Globus pallidus (tissue), 1 donor: ENCODE data around the gene SHANK2.

Experiments used
- DNase-seq: peaks from one replicate; pipeline ENCODE4 v3.0.0-alpha.2; 2015; ENCODE audit warnings: low spot score

The SHANK2 gene

GRCh38 chr11:71252269-71252769 lies at the start of gene SHANK2:
Gene SHANK2 (minus strand): TSS chr11:71252577. CDS start chr11:71147326, 105,251 bp downstream.
- no peak for DNase-seq

GRCh38 chr11:71301858-71302533 lies 49.6 kb upstream of the SHANK2 start:
- no peak for DNase-seq

DNA sequence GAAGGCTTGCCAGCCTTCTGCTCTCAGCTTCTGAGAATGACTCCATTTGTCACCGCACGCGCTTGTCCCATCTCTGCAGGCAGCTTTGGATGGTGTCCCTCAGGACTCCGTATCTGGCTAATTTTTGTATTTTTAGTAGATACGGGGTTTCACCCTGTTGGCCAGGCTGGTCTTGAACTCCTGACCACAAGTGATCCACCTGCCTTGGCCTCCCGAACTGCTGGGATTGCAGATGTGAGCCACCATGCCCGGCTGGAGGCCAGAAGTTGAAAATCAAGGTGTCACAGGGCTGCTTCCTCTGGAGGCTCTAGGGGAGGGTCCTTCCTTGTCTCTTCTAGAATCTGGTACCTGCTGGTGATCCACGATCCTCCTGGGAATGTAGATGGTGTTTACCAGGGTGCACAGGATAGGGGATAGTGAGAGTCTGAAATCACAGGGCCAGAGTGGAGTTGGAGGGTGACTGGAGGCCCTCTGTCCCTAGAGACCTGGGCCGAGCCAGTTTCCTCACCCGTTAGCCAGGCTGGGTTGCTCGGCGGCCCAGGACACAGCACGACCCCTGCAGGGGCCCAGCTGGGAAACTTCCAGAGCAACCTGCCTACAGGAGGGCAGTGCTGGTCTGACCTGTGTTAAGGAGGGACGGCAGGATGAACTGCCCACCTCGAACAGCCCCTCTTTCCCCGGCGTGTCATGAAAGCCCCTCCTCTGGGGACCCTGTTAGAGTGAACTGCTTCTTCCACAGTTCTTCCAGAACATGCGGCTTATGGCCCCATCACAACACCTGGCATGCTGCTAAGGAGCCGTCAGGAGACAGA lies 48.9 kb upstream of the SHANK2 start:
- DNase-seq = no peak

DNA sequence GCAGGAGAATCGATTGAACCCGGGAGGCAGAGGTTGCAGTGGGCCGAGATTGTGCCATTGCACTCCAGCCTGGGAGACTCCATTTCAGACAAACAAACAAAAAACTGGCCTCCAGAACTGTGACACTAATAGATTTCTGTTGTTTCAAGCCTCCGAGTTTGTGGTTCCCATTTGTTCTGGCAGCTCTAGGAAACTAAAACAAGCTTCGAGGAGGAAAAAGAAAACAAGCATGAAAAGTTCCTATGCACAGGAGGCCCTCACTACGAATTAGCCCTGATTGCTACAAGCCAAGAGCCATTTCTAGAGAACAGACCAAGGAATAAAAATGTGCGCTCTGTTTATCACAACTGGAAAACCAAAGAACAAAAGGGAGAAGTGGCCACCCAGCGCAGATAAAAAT lies 47.8 kb upstream of the SHANK2 start:
- no peak for DNase-seq

- DNase-seq = no peak
Measured at GRCh38 chr11:71298761-71299181, 46.4 kb upstream of the SHANK2 start.

- no peak for DNase-seq
Measured at GRCh38 chr11:71298016-71298550, 45.7 kb upstream of the SHANK2 start.

GRCh38 chr11:71294846-71295600 lies 42.6 kb upstream of the SHANK2 start:
- no peak for DNase-seq

GRCh38 chr11:71293961-71294782 lies 41.8 kb upstream of the SHANK2 start:
- DNase-seq = no peak

DNA sequence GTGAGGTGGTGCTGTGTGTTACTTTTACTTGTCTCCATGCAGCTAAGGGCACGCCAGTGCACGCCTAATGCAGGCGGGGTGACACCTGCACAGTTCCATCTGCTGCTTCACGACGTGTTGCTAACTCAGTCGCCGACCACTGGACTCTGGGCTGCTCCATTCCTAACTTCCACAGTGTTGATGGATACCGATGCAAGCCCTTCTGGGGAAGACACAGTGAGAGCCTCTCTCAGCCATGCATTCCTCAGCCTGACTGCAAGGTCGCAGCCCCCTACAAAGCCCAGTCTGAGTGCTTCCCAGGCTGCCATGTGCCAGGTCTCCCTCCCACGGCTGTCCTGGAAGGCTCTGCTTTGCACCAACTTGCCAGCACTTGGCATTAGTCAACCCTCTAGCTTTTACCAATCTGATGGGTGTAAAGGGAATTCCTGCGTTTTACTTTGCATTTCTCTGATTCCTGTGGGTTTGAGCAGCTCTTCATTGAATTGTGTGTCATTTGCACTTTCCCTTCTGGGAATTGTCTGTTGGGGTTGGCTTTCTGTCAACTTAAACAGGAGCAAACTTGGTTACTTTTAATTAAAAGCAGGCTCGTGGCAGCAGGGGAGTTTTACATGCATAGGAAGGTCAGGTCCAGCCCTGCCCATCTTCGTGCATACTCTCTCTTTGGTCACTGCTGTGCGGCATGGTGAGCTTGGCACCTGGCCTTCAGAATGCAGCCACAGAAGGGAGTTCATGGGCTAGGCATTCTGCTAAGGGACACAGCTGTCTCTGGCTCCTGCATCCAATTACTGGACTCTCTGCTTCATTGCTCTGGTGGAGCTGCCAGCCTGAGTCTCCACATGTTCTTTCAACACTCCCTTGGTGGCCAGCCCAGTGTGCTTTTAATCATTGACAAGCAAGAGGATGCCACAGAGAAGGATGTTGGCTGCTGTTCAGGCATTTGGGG lies 34.6 kb upstream of the SHANK2 start:
- peak; percentile 49 for DNase-seq

GRCh38 chr11:71285111-71285510 lies 32.7 kb upstream of the SHANK2 start:
- no peak for DNase-seq

- no peak for DNase-seq
Measured at GRCh38 chr11:71284525-71285092, 32.2 kb upstream of the SHANK2 start.

DNA sequence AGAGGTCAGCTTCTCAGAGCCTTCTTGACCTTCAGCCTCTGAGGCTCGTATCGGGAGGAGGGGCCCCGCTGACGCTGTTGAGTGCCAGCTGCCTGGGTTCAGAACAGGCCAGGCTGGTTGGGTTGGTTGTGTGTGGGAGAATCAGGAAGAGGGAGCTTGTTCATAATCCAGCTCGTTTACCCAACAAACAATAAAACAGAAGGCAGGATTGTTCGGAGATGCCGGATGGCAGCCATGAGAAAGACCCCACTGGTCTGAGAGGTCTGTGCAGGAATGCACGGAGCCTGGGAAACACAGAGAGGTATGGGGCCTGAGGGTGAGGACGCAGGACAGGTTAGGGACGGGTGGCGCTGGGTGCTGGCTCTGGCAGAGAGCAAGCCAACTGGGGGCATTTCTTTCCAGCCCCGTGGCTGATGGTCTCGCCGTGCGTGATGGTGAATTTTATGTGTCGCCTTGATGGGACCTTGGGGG lies 31.6 kb upstream of the SHANK2 start:
- DNase-seq = no peak

DNA sequence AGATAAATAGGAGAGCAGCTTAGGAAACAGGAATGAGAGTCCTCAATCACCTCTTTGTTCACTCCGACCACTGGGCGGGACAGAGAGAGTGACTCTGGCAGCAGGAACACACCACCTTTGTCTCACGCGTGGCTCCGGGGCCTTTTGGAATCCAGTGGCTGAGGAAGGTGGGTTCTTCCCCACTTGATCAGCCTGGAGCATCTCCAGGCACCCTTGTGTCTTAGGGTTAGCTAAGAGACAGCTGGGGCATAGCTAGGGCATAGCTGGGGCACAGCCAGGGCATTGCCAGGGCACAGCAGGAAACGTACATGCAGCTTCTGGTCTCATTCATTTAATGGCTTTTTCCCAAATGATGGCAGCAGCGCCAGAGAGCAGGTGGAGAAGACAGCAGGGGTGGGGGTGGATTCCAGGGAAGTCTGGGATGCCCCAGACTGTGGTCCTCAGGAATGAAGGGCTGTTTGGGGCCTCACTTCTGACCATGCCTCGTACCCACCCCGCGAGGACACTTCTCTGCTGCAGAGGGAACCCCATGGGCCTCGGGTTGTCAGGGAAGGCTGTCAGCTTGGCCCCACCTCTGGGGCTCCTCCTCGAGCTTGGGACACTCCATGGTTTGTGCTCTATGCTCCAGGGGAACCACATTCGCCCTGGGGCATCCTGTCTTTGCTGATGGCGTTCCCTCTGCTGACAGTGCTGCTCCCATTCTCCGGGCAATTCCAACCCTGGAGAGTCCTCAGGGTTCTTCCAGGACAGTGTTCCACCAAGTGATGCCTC lies 30.4 kb upstream of the SHANK2 start:
- DNase-seq = no peak

DNA sequence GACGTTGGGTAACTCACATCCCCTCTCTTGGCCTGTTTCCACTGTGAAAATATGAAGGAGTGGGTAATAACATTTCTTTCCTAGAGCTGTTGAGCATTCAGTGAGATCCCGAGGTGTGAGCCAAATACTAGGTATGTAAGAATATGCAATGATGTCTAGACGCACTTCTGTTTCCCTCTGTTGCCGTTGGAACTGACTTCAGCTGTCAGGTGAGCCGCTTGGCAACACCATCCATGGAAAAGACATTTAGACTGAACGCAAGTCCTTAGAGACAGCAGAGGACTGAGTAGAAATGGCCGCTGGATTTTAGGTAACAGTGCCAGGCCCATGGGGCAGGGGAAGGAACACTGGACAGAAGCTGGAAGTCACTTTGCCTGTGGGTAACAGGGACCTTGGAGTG lies 29.5 kb upstream of the SHANK2 start:
- no peak for DNase-seq

GRCh38 chr11:71281204-71281603 lies 28.8 kb upstream of the SHANK2 start:
- DNase-seq = no peak

GRCh38 chr11:71279916-71280645 lies 27.7 kb upstream of the SHANK2 start:
- no peak for DNase-seq

- no peak for DNase-seq
Measured at GRCh38 chr11:71272161-71272560, 19.8 kb upstream of the SHANK2 start.
